Tibial nerve (tissue), 4 donors: ENCODE data around the gene KANK2. TPM values are rescaled to one million over a fixed set of nuclear protein-coding genes. Genes with fewer than 3 reads are reported as not detected.

Source experiments
- DNase-seq, 2 donors: peaks; one replicate each; pipeline ENCODE4 v3.0.0-alpha.2; 2019; ENCODE audit warnings: low spot score in 2 of 2
- H3K27ac ChIP-seq, 4 donors: fragments of 200-600 bp; sonication (generic) in 3 of 4; one replicate each; pipeline ENCODE4 v1.5.1; 2017 to 2019; ENCODE audit warnings: mild to moderate bottlenecking in 1 of 4
- H3K27me3 ChIP-seq, 2 donors: fragments of 200-600 bp; sonication (generic) in 1 of 2; one replicate each; pipeline versions ENCODE4 v1.5.1 to v1.6.0; 2017 to 2019
- H3K36me3 ChIP-seq, 3 donors: fragments of 200-600 bp; sonication (generic); one replicate each; pipeline ENCODE4 v1.5.1; 2018 to 2019
- H3K4me1 ChIP-seq, 4 donors: fragments of 200-600 bp; sonication (generic) in 3 of 4; one replicate each; pipeline ENCODE4 v1.5.1; 2017 to 2019
- H3K4me3 ChIP-seq, 4 donors: fragments of 200-600 bp; sonication (generic) in 3 of 4; one replicate each; pipeline ENCODE4 v1.5.1; 2017 to 2019; ENCODE audit warnings: mild to moderate bottlenecking in 1 of 4, moderate library complexity in 1 of 4
- H3K9me3 ChIP-seq, 4 donors: fragments of 200-600 bp; sonication (generic) in 3 of 4; one replicate each; pipeline ENCODE4 v1.5.1; 2017 to 2019
- EP300 ChIP-seq, 2 donors: sonication (generic); formaldehyde crosslinking; IDR thresholded peaks; one replicate each; pipeline ENCODE4 v1.6.1; 2017; ENCODE audit warnings: antibody characterized with exemption in 2 of 2, mild to moderate bottlenecking in 1 of 2
- POLR2A ChIP-seq, 2 donors: fragments of 450-650 bp; IDR thresholded peaks; one replicate each; pipeline ENCODE4 v1.6.1; 2017; ENCODE audit warnings: antibody characterized with exemption in 2 of 2, mild to moderate bottlenecking in 2 of 2, moderate library complexity in 2 of 2
- WGBS, 2 donors: methylation state at CpG; one replicate each; pipeline ENCODE4 v1.1.5; 2018; 5-methylcytosine and 5-hydroxymethylcytosine counted together
- total RNA-seq, 4 donors: library from RNA; depleted of rRNA; stranded (reverse); fragments of >200 nt; gene quantifications; one replicate each; pipeline ENCODE4 v1.1.0, GENCODE V29; 2016
- TF ChIP-seq, protein P1 (sequence below), 5 experiments: fragments of 200-600 bp in 3 of 5; fragments of 450-650 bp in 2 of 5; sonication (generic) in 3 of 5; IDR thresholded peaks; one replicate each; pipeline ENCODE4 v1.5.1; 2016 to 2019; ENCODE audit warnings: antibody characterized with exemption in 5 of 5, mild to moderate bottlenecking in 3 of 5, moderate library complexity in 2 of 5

KANK2 gene
- total RNA-seq, 4 donors from 2014 or later, result 355 to 752 (median 582) TPM

GRCh38 chr19:11201791-11202190 lies 4.4 kb upstream of the KANK2 start:
- Histone ChIP-seq H3K4me1 (peaks cover 0 to 62% (median 25%) of the 10 kb centered on the region in 4 donors), H3K27me3 (no peaks in the 10 kb centered on the region), H3K9me3 (no peaks in the 10 kb centered on the region), H3K36me3 (peaks cover 0 to 22% (median 0%) of the 10 kb centered on the region in 3 donors), H3K27ac (peak overlapping the region in 3 of 4 donors; percentile 84 to 96 (median 94)), H3K4me3 (no peak overlapping the region)
- no peak for DNase-seq
- 89 to 96% methylated on average over 17 to 24 of the region's 24 CpGs for WGBS, 2 donors
- TF ChIP-seq, protein P1, sequence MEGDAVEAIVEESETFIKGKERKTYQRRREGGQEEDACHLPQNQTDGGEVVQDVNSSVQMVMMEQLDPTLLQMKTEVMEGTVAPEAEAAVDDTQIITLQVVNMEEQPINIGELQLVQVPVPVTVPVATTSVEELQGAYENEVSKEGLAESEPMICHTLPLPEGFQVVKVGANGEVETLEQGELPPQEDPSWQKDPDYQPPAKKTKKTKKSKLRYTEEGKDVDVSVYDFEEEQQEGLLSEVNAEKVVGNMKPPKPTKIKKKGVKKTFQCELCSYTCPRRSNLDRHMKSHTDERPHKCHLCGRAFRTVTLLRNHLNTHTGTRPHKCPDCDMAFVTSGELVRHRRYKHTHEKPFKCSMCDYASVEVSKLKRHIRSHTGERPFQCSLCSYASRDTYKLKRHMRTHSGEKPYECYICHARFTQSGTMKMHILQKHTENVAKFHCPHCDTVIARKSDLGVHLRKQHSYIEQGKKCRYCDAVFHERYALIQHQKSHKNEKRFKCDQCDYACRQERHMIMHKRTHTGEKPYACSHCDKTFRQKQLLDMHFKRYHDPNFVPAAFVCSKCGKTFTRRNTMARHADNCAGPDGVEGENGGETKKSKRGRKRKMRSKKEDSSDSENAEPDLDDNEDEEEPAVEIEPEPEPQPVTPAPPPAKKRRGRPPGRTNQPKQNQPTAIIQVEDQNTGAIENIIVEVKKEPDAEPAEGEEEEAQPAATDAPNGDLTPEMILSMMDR (IDR thresholded peaks at IDR 0.05), result no peak
- TF ChIP-seq EP300 (IDR thresholded peaks at IDR 0.05), result no peak
- TF ChIP-seq POLR2A (IDR thresholded peaks at IDR 0.05), result no peak

- H3K4me1 ChIP-seq, result peaks cover 0 to 65% (median 22%) of the 10 kb centered on the region in 4 donors
Observed at GRCh38 chr19:11200931-11201330, 3.6 kb upstream of the KANK2 start.

GRCh38 chr19:11200015-11200574 lies 2.8 kb upstream of the KANK2 start:
- H3K4me1 ChIP-seq, result peaks cover 0 to 65% (median 28%) of the 10 kb centered on the region in 4 donors
- H3K36me3 ChIP-seq, result peaks cover 0 to 27% (median 0%) of the 10 kb centered on the region in 3 donors
- H3K9me3 ChIP-seq, result no peaks in the 10 kb centered on the region
- no peak overlapping the region for H3K4me3 ChIP-seq
- DNase-seq, result no peak
- 80 to 86% methylated on average over 15 of the region's 15 CpGs for WGBS, 2 donors
- TF ChIP-seq POLR2A (IDR thresholded peaks at IDR 0.05), result no peak
- TF ChIP-seq, protein P1 (IDR thresholded peaks at IDR 0.05), result no peak
- TF ChIP-seq EP300 (IDR thresholded peaks at IDR 0.05), result no peak
- no peaks in the 10 kb centered on the region for H3K27me3 ChIP-seq
- peak overlapping the region in 2 of 4 donors; percentile 91 to 96 for H3K27ac ChIP-seq

More at GRCh38 chr19:11200931-11201330, 3.6 kb upstream of the KANK2 start:
- H3K9me3 ChIP-seq, result no peaks in the 10 kb centered on the region
- no peak for TF ChIP-seq EP300 (IDR thresholded peaks at IDR 0.05)
- no peak for TF ChIP-seq POLR2A (IDR thresholded peaks at IDR 0.05)
- no peak for DNase-seq
- H3K4me3 ChIP-seq, result no peak overlapping the region
- WGBS, 2 donors, result 80 to 81% methylated on average over 8 of the region's 9 CpGs
- H3K36me3 ChIP-seq, result peaks cover 0 to 22% (median 0%) of the 10 kb centered on the region in 3 donors
- no peaks in the 10 kb centered on the region for H3K27me3 ChIP-seq
- peak overlapping the region in 2 of 4 donors; percentile 94 to 96 for H3K27ac ChIP-seq

GRCh38 chr19:11199517-11199916 lies 2.2 kb upstream of the KANK2 start:
- H3K4me3 ChIP-seq, result no peak overlapping the region
- H3K4me1 ChIP-seq, result peaks cover 0 to 65% (median 28%) of the 10 kb centered on the region in 4 donors
- no peaks in the 10 kb centered on the region for H3K27me3 ChIP-seq
- H3K27ac ChIP-seq, result peak overlapping the region in 3 of 4 donors; percentile 87 to 96 (median 91)
- 79 to 95% methylated on average over 5 of the region's 5 CpGs for WGBS, 2 donors
- TF ChIP-seq POLR2A (IDR thresholded peaks at IDR 0.05), result no peak
- no peak for TF ChIP-seq EP300 (IDR thresholded peaks at IDR 0.05)
- TF ChIP-seq, protein P1 (IDR thresholded peaks at IDR 0.05), result no peak
- H3K9me3 ChIP-seq, result no peaks in the 10 kb centered on the region
- peaks cover 0 to 29% (median 0%) of the 10 kb centered on the region in 3 donors for H3K36me3 ChIP-seq
- DNase-seq, result no peak

DNA sequence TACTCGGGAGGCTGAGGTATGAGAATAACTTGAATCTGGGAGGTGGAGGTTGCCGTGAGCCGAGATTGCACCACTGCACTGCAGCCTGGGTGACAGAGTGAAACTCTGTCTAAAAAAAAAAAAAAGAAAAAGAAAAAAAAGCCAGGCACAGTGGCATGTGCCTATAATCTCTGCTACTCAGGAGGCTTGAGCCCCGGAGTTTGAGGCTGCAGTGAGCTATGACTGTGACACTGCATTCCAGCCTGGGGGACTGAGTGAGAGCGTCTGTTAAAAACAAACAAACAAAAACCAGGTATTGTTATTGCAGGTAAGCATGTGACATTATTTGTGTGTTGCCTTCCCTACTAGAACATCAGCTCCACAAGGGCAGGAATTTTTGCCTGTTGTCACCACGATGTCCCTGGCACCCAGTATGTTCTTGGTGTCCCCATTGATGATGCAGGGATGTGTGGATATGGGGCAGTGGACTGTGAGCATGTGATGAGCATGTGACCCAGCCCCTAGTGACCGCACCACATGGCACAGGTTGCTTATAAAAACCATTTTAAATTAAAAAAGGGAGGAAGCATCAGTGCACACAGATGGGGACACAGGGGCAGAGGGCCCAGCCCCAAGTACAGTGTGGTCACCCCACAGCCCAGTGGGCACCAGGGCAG lies 1.6 kb upstream of the KANK2 start:
- 66 to 69% methylated on average over 7 of the region's 7 CpGs for WGBS, 2 donors
- no peak overlapping the region for H3K4me3 ChIP-seq

More for the DNA sequence above, 1.6 kb upstream of the KANK2 start:
- Histone ChIP-seq H3K27ac (peak overlapping the region; percentile 82 to 96 (median 89)), H3K4me1 (peaks cover 0 to 65% (median 31%) of the 10 kb centered on the region in 4 donors), H3K36me3 (peaks cover 0 to 35% (median 0%) of the 10 kb centered on the region in 3 donors), H3K9me3 (no peaks in the 10 kb centered on the region), H3K27me3 (no peaks in the 10 kb centered on the region)
- TF ChIP-seq, protein P1 (IDR thresholded peaks at IDR 0.05), result no peak
- TF ChIP-seq POLR2A (IDR thresholded peaks at IDR 0.05), result no peak
- TF ChIP-seq EP300 (IDR thresholded peaks at IDR 0.05), result no peak
- DNase-seq, result no peak
